Erythroblast (primary cell): ENCODE results near the gene RAC3.

Source experiments
- GATA1 ChIP-seq: IDR thresholded peaks from 2 replicates; pipeline ENCODE4 v1.6.1; 2011; ENCODE audit warnings: low read depth, mild to moderate bottlenecking, control low read depth, low read length, moderate library complexity
- POLR2A ChIP-seq: IDR thresholded peaks from 2 replicates; pipeline ENCODE4 v1.6.1; 2011; ENCODE audit warnings: mild to moderate bottlenecking, low read length

DNA sequence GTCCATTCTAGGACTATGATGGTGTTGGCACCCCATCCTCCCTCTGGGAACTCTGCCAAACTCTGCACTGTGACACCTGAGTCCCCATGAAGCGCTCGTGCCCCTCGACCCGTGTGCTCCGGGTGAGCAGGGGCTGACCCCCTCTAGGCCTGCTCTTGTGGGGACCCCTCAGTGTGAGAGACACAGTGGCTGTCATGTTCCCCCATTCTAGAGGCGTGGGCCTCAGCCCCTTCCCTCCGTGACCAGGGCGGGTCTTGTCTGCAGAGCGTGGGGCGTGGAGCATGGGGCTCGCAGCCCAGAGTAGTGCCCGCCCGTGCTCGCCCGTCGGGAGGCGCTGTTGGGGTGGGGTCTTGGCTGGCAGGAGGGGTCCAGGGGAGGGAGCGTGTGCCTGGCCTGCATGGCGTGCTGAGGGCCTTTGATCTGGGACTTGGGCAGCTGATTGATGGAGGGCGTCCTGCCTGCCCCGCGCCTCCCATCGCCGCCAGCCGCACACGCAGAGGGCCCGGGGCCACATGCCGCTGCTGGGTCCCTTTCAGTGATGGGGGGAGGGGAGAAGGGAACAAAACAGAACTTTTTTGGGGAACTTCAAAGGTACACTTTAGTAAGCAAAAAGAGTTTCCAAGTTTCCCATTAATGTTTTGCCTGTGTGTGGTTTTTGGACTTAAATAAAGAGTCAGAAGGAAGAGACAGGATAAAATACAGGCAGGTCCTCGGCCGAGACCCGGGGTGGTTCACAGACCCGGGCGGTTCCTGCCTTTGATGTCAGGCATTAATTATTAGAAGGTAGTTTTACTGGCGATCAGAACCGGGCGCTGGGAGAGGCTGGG is 31.3 kb upstream of the RAC3 start:
- TF ChIP-seq POLR2A: no peak
- TF ChIP-seq GATA1: no peak
